NCI-H69 (cell line): ENCODE results near the gene ZNF132.
"Not testable (repeated sequence)": the region's sequence is repeated elsewhere in the genome, so short reads cannot be mapped to it uniquely, and the experiment has no call there.

Source experiments
- DNase-seq: peaks from one replicate; lab custom pipeline; 2025; lab: John Stamatoyannopoulos, UW

The ZNF132 gene

GRCh38 chr19:58439576-58440554, at the start of gene ZNF132:
ZNF132 (minus strand) TSS chr19:58440153; CDS start chr19:58439821, 332 bp downstream.
- DNase-seq, result no peak

GRCh38 chr19:58484349-58484748, 44.4 kb upstream of the ZNF132 start:
- peak; percentile 11 for DNase-seq

- peak; percentile 30 for DNase-seq
Observed at GRCh38 chr19:58483776-58484175, 43.8 kb upstream of the ZNF132 start.

GRCh38 chr19:58482372-58482771, 42.4 kb upstream of the ZNF132 start:
- no peak for DNase-seq

GRCh38 chr19:58480831-58481230, 40.9 kb upstream of the ZNF132 start:
- DNase-seq, result no peak

GRCh38 chr19:58480481-58480830, 40.5 kb upstream of the ZNF132 start:
- no peak for DNase-seq

- DNase-seq, result no peak
Observed at GRCh38 chr19:58479736-58480480, 40.0 kb upstream of the ZNF132 start.

- DNase-seq, result peak; percentile 12
Observed at GRCh38 chr19:58479303-58479702, 39.4 kb upstream of the ZNF132 start.

GRCh38 chr19:58477871-58478270, 37.9 kb upstream of the ZNF132 start:
- DNase-seq, result no peak

GRCh38 chr19:58477130-58477529, 37.2 kb upstream of the ZNF132 start:
- DNase-seq, result no peak

- DNase-seq, result peak; percentile 42
Observed at GRCh38 chr19:58476498-58477015, 36.6 kb upstream of the ZNF132 start.

GRCh38 chr19:58475714-58476497, 36.0 kb upstream of the ZNF132 start, which contains the start of gene ZNF446:
ZNF446 (plus strand) TSS chr19:58476352; CDS start chr19:58477219, 867 bp downstream.
- DNase-seq, result peak; percentile 99

- no peak for DNase-seq
Observed at GRCh38 chr19:58474997-58475713, 35.2 kb upstream of the ZNF132 start.

- no peak for DNase-seq
Observed at GRCh38 chr19:58474291-58474996, 34.5 kb upstream of the ZNF132 start.

GRCh38 chr19:58473775-58474174, 33.8 kb upstream of the ZNF132 start:
- DNase-seq, result no peak

GRCh38 chr19:58471736-58472135, 31.8 kb upstream of the ZNF132 start:
- DNase-seq, result no peak

- DNase-seq, result not testable (repeated sequence)
Observed at GRCh38 chr19:58470837-58471543, 31.0 kb upstream of the ZNF132 start.

GRCh38 chr19:58469241-58470013, 29.5 kb upstream of the ZNF132 start:
- DNase-seq, result no peak

- peak; percentile 39 for DNase-seq
Observed at GRCh38 chr19:58468216-58468839, 28.4 kb upstream of the ZNF132 start.
